Hindlimb muscle (tissue), 1 donor: ENCODE measurements around the gene LRMDA. TPM values are rescaled to one million over a fixed set of nuclear protein-coding genes. Genes with fewer than 3 reads are reported as not detected.
"Not testable (repeated sequence)": the region's sequence is repeated elsewhere in the genome, so short reads cannot be mapped to it uniquely, and the experiment has no call there.

ENCODE experiments used
- DNase-seq: peaks from one replicate; pipeline ENCODE4 v3.0.0-alpha.2; 2013
- polyA plus RNA-seq: library from polyadenylated mRNA; unstranded; fragments of 120-200 nt; gene quantifications from one replicate; pipeline ENCODE4 v1.2.1, GENCODE V29; 2013; ENCODE audit not compliant: insufficient read length

LRMDA gene
- polyA plus RNA-seq, 1 donor = 6.6 TPM

GRCh38 chr10:75592791-75593643 is 161.6 kb downstream of the LRMDA start:
- no peak for DNase-seq

- DNase-seq = no peak
These were observed 162.5 kb downstream of the LRMDA start for GRCh38 chr10:75593692-75594556.

GRCh38 chr10:75596930-75597620 is 165.7 kb downstream of the LRMDA start:
- no peak for DNase-seq

- DNase-seq = no peak
These were observed 166.5 kb downstream of the LRMDA start for GRCh38 chr10:75597773-75598440.

GRCh38 chr10:75598998-75599397 is 167.6 kb downstream of the LRMDA start:
- DNase-seq = no peak

GRCh38 chr10:75599875-75600648 is 168.6 kb downstream of the LRMDA start:
- DNase-seq = no peak

GRCh38 chr10:75600833-75601232 is 169.4 kb downstream of the LRMDA start:
- DNase-seq = no peak

- DNase-seq = peak; percentile 39
These were observed 170.9 kb downstream of the LRMDA start for GRCh38 chr10:75602341-75602740.

- DNase-seq = no peak
These were observed 173.7 kb downstream of the LRMDA start for GRCh38 chr10:75605096-75605495.

- DNase-seq = not testable (repeated sequence)
These were observed 174.4 kb downstream of the LRMDA start for GRCh38 chr10:75605795-75606194.

GRCh38 chr10:75606203-75606779 is 174.9 kb downstream of the LRMDA start:
- DNase-seq = no peak

- DNase-seq = no peak
These were observed 176.2 kb downstream of the LRMDA start for GRCh38 chr10:75607576-75607975.

- no peak for DNase-seq
These were observed 178.8 kb downstream of the LRMDA start for GRCh38 chr10:75610183-75610582.

- DNase-seq = no peak
These were observed 180.0 kb downstream of the LRMDA start for GRCh38 chr10:75611172-75611992.

GRCh38 chr10:75611993-75612372 is 180.6 kb downstream of the LRMDA start:
- DNase-seq = no peak

GRCh38 chr10:75612904-75613684 is 181.7 kb downstream of the LRMDA start:
- peak; percentile 34 for DNase-seq

- no peak for DNase-seq
These were observed 182.5 kb downstream of the LRMDA start for GRCh38 chr10:75613685-75614504.

- DNase-seq = no peak
These were observed 184.7 kb downstream of the LRMDA start for GRCh38 chr10:75616076-75616475.
